ENCODE data around the gene CACNG1.

DNA sequence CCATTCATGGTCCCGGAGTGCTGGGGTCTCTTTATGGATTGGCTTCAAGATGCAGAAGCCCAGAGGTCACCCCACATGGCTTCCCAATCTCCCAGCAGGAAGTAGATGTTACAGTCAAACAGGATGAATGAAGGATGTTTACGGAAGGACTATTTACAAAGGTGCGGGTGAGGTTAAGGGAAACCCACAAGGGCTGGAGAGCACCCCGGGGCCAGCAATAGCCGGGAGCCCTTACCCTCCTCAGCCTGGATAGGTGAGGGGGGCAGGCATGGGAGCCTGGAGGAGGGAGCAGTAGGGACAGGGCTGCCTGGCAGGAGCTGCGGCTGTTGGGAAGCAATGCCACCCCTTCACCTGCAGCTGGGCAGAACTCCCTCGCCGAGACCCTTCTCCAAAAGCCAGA lies 24.5 kb upstream of the CACNG1 start:
- TF ChIP-seq, protein P1, sequence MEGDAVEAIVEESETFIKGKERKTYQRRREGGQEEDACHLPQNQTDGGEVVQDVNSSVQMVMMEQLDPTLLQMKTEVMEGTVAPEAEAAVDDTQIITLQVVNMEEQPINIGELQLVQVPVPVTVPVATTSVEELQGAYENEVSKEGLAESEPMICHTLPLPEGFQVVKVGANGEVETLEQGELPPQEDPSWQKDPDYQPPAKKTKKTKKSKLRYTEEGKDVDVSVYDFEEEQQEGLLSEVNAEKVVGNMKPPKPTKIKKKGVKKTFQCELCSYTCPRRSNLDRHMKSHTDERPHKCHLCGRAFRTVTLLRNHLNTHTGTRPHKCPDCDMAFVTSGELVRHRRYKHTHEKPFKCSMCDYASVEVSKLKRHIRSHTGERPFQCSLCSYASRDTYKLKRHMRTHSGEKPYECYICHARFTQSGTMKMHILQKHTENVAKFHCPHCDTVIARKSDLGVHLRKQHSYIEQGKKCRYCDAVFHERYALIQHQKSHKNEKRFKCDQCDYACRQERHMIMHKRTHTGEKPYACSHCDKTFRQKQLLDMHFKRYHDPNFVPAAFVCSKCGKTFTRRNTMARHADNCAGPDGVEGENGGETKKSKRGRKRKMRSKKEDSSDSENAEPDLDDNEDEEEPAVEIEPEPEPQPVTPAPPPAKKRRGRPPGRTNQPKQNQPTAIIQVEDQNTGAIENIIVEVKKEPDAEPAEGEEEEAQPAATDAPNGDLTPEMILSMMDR (conservative IDR thresholded peaks at IDR 0.05) = no peak
- TF ChIP-seq EZH2 (IDR thresholded peaks at IDR 0.05; ENCODE audit: low read depth) = no peak
